ENCODE results near the gene HIF3A.

- TF ChIP-seq POLR2AphosphoS5 (IDR thresholded peaks at IDR 0.05) (no peak), CTCF (IDR thresholded peaks at IDR 0.05) (no peak)
Observed at GRCh38 chr19:46340051-46340659, 43.3 kb downstream of the HIF3A start.

All from gastroesophageal sphincter (tissue), 3 donors.